ENCODE measurements around the gene PCSK5. TPM values are rescaled to one million over a fixed set of nuclear protein-coding genes. Genes with fewer than 3 reads are reported as not detected.

Gene PCSK5
- total and polyA plus RNA-seq, 2 of the 8 experiments (the other 6 are each of a cell fraction or from before 2014, with no cell fraction given) = 5.5 to 10.7 TPM

DNA sequence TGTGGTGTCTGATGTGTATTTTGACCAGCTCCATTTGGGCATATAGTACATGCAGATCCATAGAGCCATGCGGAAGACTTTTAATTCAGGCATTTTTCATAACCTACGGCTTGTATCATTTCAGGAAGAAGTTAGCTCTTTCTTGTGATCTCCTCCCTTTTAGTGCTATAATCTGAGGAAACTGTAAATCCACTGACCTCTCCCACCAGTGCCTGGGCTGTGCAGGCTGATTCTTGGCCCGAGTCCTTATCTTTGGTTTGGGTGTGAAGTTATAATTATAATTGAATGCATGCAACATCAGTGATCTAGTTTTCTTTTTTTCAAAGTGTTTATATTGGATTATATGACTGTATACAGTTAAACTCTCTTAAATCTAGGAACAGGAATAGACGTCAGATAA is 247.9 kb downstream of the PCSK5 start:
- Histone ChIP-seq H2AK5ac (ENCODE audit: low read depth, low read length) (no peak overlapping the region), H3K18ac (ENCODE audit: extremely low read depth, low read length) (no peak overlapping the region), H3K14ac (ENCODE audit: insufficient read length) (no peak overlapping the region), H3K56ac (replicated peaks; ENCODE audit: insufficient read length, low read depth, low read length) (no peak overlapping the region), H3K79me1 (ENCODE audit: low read depth, low read length) (no peaks in the 10 kb centered on the region), H4K8ac (ENCODE audit: extremely low read depth, insufficient read depth, low read length) (no peak overlapping the region), H3K23me2 (ENCODE audit: low read depth, low read length) (no peaks in the 10 kb centered on the region), H4K91ac (replicated peaks; ENCODE audit: insufficient read length, low read length) (no peak overlapping the region), H3K4me2 (ENCODE audit: insufficient read depth in 1 of 2, low read depth in 2 of 2, low read length in 2 of 2) (no peak overlapping the region), H2BK20ac (ENCODE audit: low read length) (no peak overlapping the region), H2AFZ (ENCODE audit: low read length) (no peak overlapping the region), H3K27ac (ENCODE audit: low read depth, low read length) (no peak overlapping the region), H2BK15ac (ENCODE audit: low read length) (no peak overlapping the region), H3K79me2 (ENCODE audit: control insufficient read depth in 1 of 2, insufficient read depth in 2 of 2, low read length in 2 of 2) (no peaks in the 10 kb centered on the region), H3K9ac (replicated peaks in 1 of 4; ENCODE audit: extremely low read depth in 1 of 4, low read depth in 3 of 4, low read length in 3 of 4) (no peak overlapping the region), H4K5ac (ENCODE audit: insufficient read length, low read depth, low read length) (no peak overlapping the region), H3K23ac (ENCODE audit: insufficient read length) (no peak overlapping the region), H3K4me3 (ENCODE audit: extremely low read depth in 1 of 4, insufficient read depth in 2 of 4, low read depth in 3 of 4, low read length in 4 of 4) (no peak overlapping the region), H2BK12ac (ENCODE audit: low read depth, low read length) (no peak overlapping the region), H3K36me3 (ENCODE audit: control insufficient read depth in 2 of 4, insufficient read depth in 4 of 4, low read length in 3 of 4) (no peaks in the 10 kb centered on the region; a peak in 1 of 8 replicates), H3K4me1 (replicated peaks in 1 of 4; ENCODE audit: control insufficient read depth in 3 of 4, insufficient read depth in 4 of 4, low read length in 3 of 4) (peaks cover 0 to 5% (median 3%) of the 10 kb centered on the region in 4 experiments; a peak in 4 of 7 replicates), H3K4ac (replicated peaks; ENCODE audit: insufficient read length, low read depth, low read length) (no peak overlapping the region), H3K27me3 (replicated peaks in 1 of 4; ENCODE audit: control insufficient read depth in 3 of 4, extremely low read depth in 1 of 4, insufficient read depth in 3 of 4, low read length in 3 of 4) (no peaks in the 10 kb centered on the region), H2BK120ac (replicated peaks; ENCODE audit: low read depth, low read length) (no peak overlapping the region), H4K20me1 (replicated peaks in 1 of 2; ENCODE audit: control insufficient read depth in 1 of 2, insufficient read depth in 2 of 2, low read length in 2 of 2) (no peaks in the 10 kb centered on the region), H3K9me3 (ENCODE audit: insufficient read depth in 2 of 2, low read depth in 1 of 2, low read length in 1 of 2) (no peaks in the 10 kb centered on the region), H2BK5ac (ENCODE audit: low read depth, low read length) (no peak overlapping the region)
- 63% methylated on average over 4 of the region's 4 CpGs; no CpG with 5 or more reads in 1 of the 2 experiments for WGBS, 2 experiments (ENCODE audit: extremely low coverage in 1 of 2, insufficient coverage in 1 of 2, insufficient read length in 1 of 2, insufficient replicate concordance in 2 of 2, low coverage in 1 of 2, low lambda C conversion rate in 2 of 2, missing lambda C conversion rate in 1 of 2)
- ChIA-PET CTCF (ENCODE audit: partially characterized antibody) (no interaction called here), POLR2A (ENCODE audit: partially characterized antibody) (no interaction called here)
- DNase-seq (ENCODE audit: low read depth in 1 of 2, low spot score in 2 of 2) (no peak), FAIRE-seq (no peak)
- TF ChIP-seq GABPA (IDR thresholded peaks at IDR 0.05; ENCODE audit: borderline replicate concordance, insufficient read depth, low read length) = no peak
- no peak for TF ChIP-seq ASH2L (IDR thresholded peaks at IDR 0.05; ENCODE audit: low read length)
- no peak for TF ChIP-seq POLR2A (IDR thresholded peaks at IDR 0.05; ENCODE audit: control extremely low read depth in 1 of 2, low read depth in 2 of 2, low read length in 2 of 2)
- TF ChIP-seq RNF2 (IDR thresholded peaks at IDR 0.05; ENCODE audit: borderline replicate concordance, low read depth, low read length, missing control alignments, poor library complexity, severe bottlenecking) = no peak
- TF ChIP-seq, protein P1, sequence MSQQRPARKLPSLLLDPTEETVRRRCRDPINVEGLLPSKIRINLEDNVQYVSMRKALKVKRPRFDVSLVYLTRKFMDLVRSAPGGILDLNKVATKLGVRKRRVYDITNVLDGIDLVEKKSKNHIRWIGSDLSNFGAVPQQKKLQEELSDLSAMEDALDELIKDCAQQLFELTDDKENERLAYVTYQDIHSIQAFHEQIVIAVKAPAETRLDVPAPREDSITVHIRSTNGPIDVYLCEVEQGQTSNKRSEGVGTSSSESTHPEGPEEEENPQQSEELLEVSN (IDR thresholded peaks at IDR 0.05) = no peak
- TF ChIP-seq BRCA1 (IDR thresholded peaks at IDR 0.05; ENCODE audit: low read depth, low read length) = no peak
